Measurements from ENCODE around the gene CSGALNACT2.
A peak's percentile ranks its signal among the peaks of the same experiment; 100 is the strongest.
"Not testable (repeated sequence)": the region's sequence is repeated elsewhere in the genome, so short reads cannot be mapped to it uniquely, and the experiment has no call there.

The CSGALNACT2 gene

GRCh38 chr10:43217563-43218205 is 79.4 kb downstream of the CSGALNACT2 start:
- no peak for DNase-seq

- DNase-seq = no peak
Observed at GRCh38 chr10:43218206-43218950, 80.1 kb downstream of the CSGALNACT2 start.

GRCh38 chr10:43218951-43219837 is 80.9 kb downstream of the CSGALNACT2 start:
- DNase-seq = no peak

- DNase-seq = no peak
Observed at GRCh38 chr10:43219848-43220247, 81.6 kb downstream of the CSGALNACT2 start.

- not testable (repeated sequence) for DNase-seq
Observed at GRCh38 chr10:43220251-43220650, 82.0 kb downstream of the CSGALNACT2 start.

GRCh38 chr10:43220657-43221418 is 82.6 kb downstream of the CSGALNACT2 start:
- no peak for DNase-seq

GRCh38 chr10:43221419-43222209 is 83.4 kb downstream of the CSGALNACT2 start:
- DNase-seq = peak; percentile 1

GRCh38 chr10:43222210-43222720 is 84.0 kb downstream of the CSGALNACT2 start:
- no peak for DNase-seq

GRCh38 chr10:43223056-43223455 is 84.8 kb downstream of the CSGALNACT2 start:
- no peak for DNase-seq

- DNase-seq = no peak
Observed at GRCh38 chr10:43224321-43224720, 86.1 kb downstream of the CSGALNACT2 start.

GRCh38 chr10:43225004-43225786 is 87.0 kb downstream of the CSGALNACT2 start:
- DNase-seq = no peak

GRCh38 chr10:43225787-43226153 is 87.5 kb downstream of the CSGALNACT2 start:
- no peak for DNase-seq

- DNase-seq = no peak
Observed at GRCh38 chr10:43226441-43226840, 88.2 kb downstream of the CSGALNACT2 start.

- no peak for DNase-seq
Observed at GRCh38 chr10:43226851-43227845, 88.9 kb downstream of the CSGALNACT2 start.

- no peak for DNase-seq
Observed at GRCh38 chr10:43227911-43228782, 89.9 kb downstream of the CSGALNACT2 start.

GRCh38 chr10:43228783-43229207 is 90.5 kb downstream of the CSGALNACT2 start:
- no peak for DNase-seq

GRCh38 chr10:43229208-43230061 is 91.2 kb downstream of the CSGALNACT2 start:
- no peak for DNase-seq

All from MV-4-11 (cell line).